ENCODE measurements around the gene OR5C1.

DNA sequence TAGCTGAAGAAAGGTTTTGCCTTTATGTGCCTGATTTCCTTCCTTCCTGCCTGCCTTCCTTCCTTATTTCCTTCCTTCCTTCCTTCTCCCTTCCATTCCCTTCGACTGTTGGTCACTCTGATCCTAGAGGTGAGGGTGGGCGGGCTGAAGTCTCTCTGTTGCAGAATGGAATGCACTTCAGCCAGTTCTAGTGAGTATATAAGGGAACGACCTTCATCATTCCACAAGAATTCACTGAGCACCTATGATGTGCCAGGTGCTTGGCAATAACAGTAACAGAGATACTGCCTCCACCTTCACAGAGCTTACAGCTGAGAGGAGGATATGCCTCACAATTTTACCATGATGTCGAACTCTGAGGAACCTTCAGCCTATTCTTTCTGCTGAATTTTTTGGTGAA is 8.7 kb upstream of the OR5C1 start:
- TF ChIP-seq CTCF (IDR thresholded peaks at IDR 0.05) (no peak), POLR2A (IDR thresholded peaks at IDR 0.05) (no peak), POLR2AphosphoS5 (IDR thresholded peaks at IDR 0.05; ENCODE audit: insufficient read depth in 1 of 2, low read depth in 1 of 2) (no peak)
